Left lung (tissue), 10 donors: ENCODE data around the gene CASZ1. TPM values are rescaled to one million over a fixed set of nuclear protein-coding genes. Genes with fewer than 3 reads are reported as not detected.

Source experiments
- ATAC-seq: fragments of 200-7000 bp; cut with Tn5 transposase; one replicate; pipeline ENCODE4 v1.9.1; 2020; ENCODE audit warnings: moderate library complexity
- DNase-seq, 4 donors: peaks; one replicate each; pipeline ENCODE4 v3.0.0-alpha.2; 2013 to 2020
- H3K27ac ChIP-seq, 2 donors: fragments of 200-600 bp; sonication (generic) in 1 of 2; one replicate each; pipeline versions ENCODE4 v1.5.0 to v1.8.0; 2020 to 2021
- H3K27me3 ChIP-seq, 2 donors: fragments of 200-600 bp; sonication (generic) in 1 of 2; one replicate each; pipeline versions ENCODE4 v1.5.0 to v1.8.0; 2020 to 2021
- H3K36me3 ChIP-seq, 2 donors: fragments of 200-600 bp; sonication (generic) in 1 of 2; one replicate each; pipeline versions ENCODE4 v1.5.0 to v1.8.0; 2020 to 2021
- H3K4me1 ChIP-seq, 2 donors: fragments of 200-600 bp; one replicate each; pipeline ENCODE4 v1.8.0; 2021
- H3K4me3 ChIP-seq, 2 donors: fragments of 200-600 bp; sonication (generic) in 1 of 2; one replicate each; pipeline versions ENCODE4 v1.5.0 to v1.8.0; 2020 to 2021; ENCODE audit warnings: mild to moderate bottlenecking in 1 of 2
- H3K9me3 ChIP-seq, 2 donors: fragments of 200-600 bp; sonication (generic) in 1 of 2; one replicate each; pipeline versions ENCODE4 v1.5.0 to v1.8.0; 2020 to 2021
- CTCF ChIP-seq, 2 donors: fragments of 200-600 bp; sonication (generic) in 1 of 2; IDR thresholded peaks; one replicate each; pipeline versions ENCODE4 v1.5.0 to v1.8.0; 2021; ENCODE audit warnings: antibody characterized with exemption in 2 of 2
- intact Hi-C, 2 donors: fragments of 100-400 bp; cut with DNase I; formaldehyde crosslinking; loops; one replicate each; pipeline versions ENCODE4 v1.11.2 to v1.14.2; 2022
- polyA plus RNA-seq, 6 donors: library from polyadenylated mRNA; unstranded; fragments of 120-200 nt; gene quantifications; one replicate each; pipeline ENCODE4 v1.2.1, GENCODE V29; 2013; ENCODE audit not compliant: insufficient read length in 6 of 6
- total RNA-seq, 2 donors: library from RNA; stranded (reverse); fragmentation: NEBNext Ultra II Directional; extraction: Animal tissue kit (Norgen Biotek cat#: 25700); gene quantifications; one replicate each; pipeline ENCODE4 v1.2.1, GENCODE V29; 2021
- donor health status: DM: no; HTN: yes; CAD: no.
- donor health status: DM: no; HTN: no; CAD: no.

The CASZ1 gene
- total and polyA plus RNA-seq, 8 donors: 15.1 to 44.0 (median 21.1) TPM

GRCh38 chr1:10665930-10666850 lies 130.3 kb downstream of the CASZ1 start:
- ATAC-seq (peak; percentile 89), DNase-seq (peak in 2 of 4 donors; percentile 86 to 92)
- Histone ChIP-seq H3K27ac (peak overlapping the region; percentile 75 to 79), H3K9me3 (no peaks in the 10 kb centered on the region), H3K27me3 (no peaks in the 10 kb centered on the region), H3K4me1 (peaks cover 19 to 74% of the 10 kb centered on the region in 2 donors), H3K4me3 (no peak overlapping the region), H3K36me3 (peaks cover 0 to 17% of the 10 kb centered on the region in 2 donors)
- intact Hi-C loops: no loop called here
- no peak for TF ChIP-seq CTCF (IDR thresholded peaks at IDR 0.05)

GRCh38 chr1:10665226-10665625 lies 131.2 kb downstream of the CASZ1 start:
- no peak overlapping the region for H3K4me3 ChIP-seq
- intact Hi-C loops: no loop called here
- peaks cover 0 to 20% of the 10 kb centered on the region in 2 donors for H3K36me3 ChIP-seq
- peaks cover 15 to 68% of the 10 kb centered on the region in 2 donors for H3K4me1 ChIP-seq
- H3K9me3 ChIP-seq: no peaks in the 10 kb centered on the region
- DNase-seq (no peak), ATAC-seq (no peak)
- no peak for TF ChIP-seq CTCF (IDR thresholded peaks at IDR 0.05)
- peak overlapping the region; percentile 75 to 79 for H3K27ac ChIP-seq
- no peaks in the 10 kb centered on the region for H3K27me3 ChIP-seq

GRCh38 chr1:10664251-10664650 lies 132.2 kb downstream of the CASZ1 start:
- TF ChIP-seq CTCF (IDR thresholded peaks at IDR 0.05): no peak
- Histone ChIP-seq H3K36me3 (peaks cover 0 to 29% of the 10 kb centered on the region in 2 donors), H3K4me1 (peaks cover 15 to 61% of the 10 kb centered on the region in 2 donors), H3K27ac (peak overlapping the region in 1 of 2 donors; percentile 6), H3K27me3 (no peaks in the 10 kb centered on the region), H3K9me3 (no peaks in the 10 kb centered on the region), H3K4me3 (no peak overlapping the region)
- ATAC-seq (no peak), DNase-seq (no peak)
- intact Hi-C loops: no loop called here

GRCh38 chr1:10663678-10664035 lies 132.8 kb downstream of the CASZ1 start:
- no peak for TF ChIP-seq CTCF (IDR thresholded peaks at IDR 0.05)
- H3K4me1 ChIP-seq: peaks cover 15 to 55% of the 10 kb centered on the region in 2 donors
- peaks cover 0 to 35% of the 10 kb centered on the region in 2 donors for H3K36me3 ChIP-seq
- ATAC-seq (peak; percentile 23), DNase-seq (peak in 3 of 4 donors; percentile 60 to 88 (median 74))
- H3K9me3 ChIP-seq: no peaks in the 10 kb centered on the region
- H3K27me3 ChIP-seq: no peaks in the 10 kb centered on the region
- peak overlapping the region in 1 of 2 donors; percentile 6 for H3K27ac ChIP-seq
- no peak overlapping the region for H3K4me3 ChIP-seq
- intact Hi-C loops: no loop called here
